ENCODE data around the gene PRELID2. TPM values are rescaled to one million over a fixed set of nuclear protein-coding genes. Genes with fewer than 3 reads are reported as not detected.

PRELID2 gene
- total RNA-seq, 4 donors from 2014 or later: 21.8 to 54.5 (median 34.4) TPM

GRCh38 chr5:145856285-145856818, 21.2 kb upstream of the PRELID2 start:
- Histone ChIP-seq H3K9me3 (no peaks in the 10 kb centered on the region), H3K27ac (peak overlapping the region; percentile 61 to 72), H3K4me3 (peak overlapping the region; percentile 37 to 47), H3K4me1 (no peaks in the 10 kb centered on the region), H3K36me3 (no peaks in the 10 kb centered on the region), H3K27me3 (no peaks in the 10 kb centered on the region)
- DNase-seq: peak; percentile 48 to 54
- intact Hi-C loops (cut with DNase I; ENCODE audit: low total_unique reads): no loop called here
- TF ChIP-seq POLR2A (IDR thresholded peaks at IDR 0.05) (no peak), CTCF (IDR thresholded peaks at IDR 0.05) (no peak)

GRCh38 chr5:145855763-145856267, 20.7 kb upstream of the PRELID2 start:
- Histone ChIP-seq H3K4me1 (no peaks in the 10 kb centered on the region), H3K27ac (peak overlapping the region; percentile 61 to 72)
- intact Hi-C loops (cut with DNase I; ENCODE audit: low total_unique reads): no loop called here

GRCh38 chr5:145854651-145855258, 19.6 kb upstream of the PRELID2 start:
- H3K4me3 ChIP-seq: no peak overlapping the region
- no peaks in the 10 kb centered on the region for H3K9me3 ChIP-seq
- intact Hi-C loops (cut with DNase I; ENCODE audit: low total_unique reads): no loop called here
- no peaks in the 10 kb centered on the region for H3K36me3 ChIP-seq
- DNase-seq: no peak
- TF ChIP-seq CTCF (IDR thresholded peaks at IDR 0.05) (no peak), POLR2A (IDR thresholded peaks at IDR 0.05) (no peak)
- no peaks in the 10 kb centered on the region for H3K27me3 ChIP-seq
- no peaks in the 10 kb centered on the region for H3K4me1 ChIP-seq
- no peak overlapping the region for H3K27ac ChIP-seq

More at GRCh38 chr5:145855763-145856267, 20.7 kb upstream of the PRELID2 start:
- no peak for DNase-seq
- H3K9me3 ChIP-seq: no peaks in the 10 kb centered on the region
- H3K27me3 ChIP-seq: no peaks in the 10 kb centered on the region
- peak overlapping the region in 1 of 2 donors; percentile 37 for H3K4me3 ChIP-seq
- H3K36me3 ChIP-seq: no peaks in the 10 kb centered on the region
- TF ChIP-seq POLR2A (IDR thresholded peaks at IDR 0.05) (no peak), CTCF (IDR thresholded peaks at IDR 0.05) (no peak)

GRCh38 chr5:145853781-145854376, 18.7 kb upstream of the PRELID2 start:
- TF ChIP-seq CTCF (IDR thresholded peaks at IDR 0.05) (no peak), POLR2A (IDR thresholded peaks at IDR 0.05) (no peak)

GRCh38 chr5:145852990-145853389, 17.8 kb upstream of the PRELID2 start:
- no peaks in the 10 kb centered on the region for H3K9me3 ChIP-seq
- H3K27ac ChIP-seq: no peak overlapping the region
- H3K4me1 ChIP-seq: no peaks in the 10 kb centered on the region
- H3K27me3 ChIP-seq: no peaks in the 10 kb centered on the region
- TF ChIP-seq POLR2A (IDR thresholded peaks at IDR 0.05) (no peak), CTCF (IDR thresholded peaks at IDR 0.05) (no peak)
- no peaks in the 10 kb centered on the region for H3K36me3 ChIP-seq
- intact Hi-C loops (cut with DNase I; ENCODE audit: low total_unique reads): no loop called here
- DNase-seq: no peak
- H3K4me3 ChIP-seq: no peak overlapping the region

More at GRCh38 chr5:145853781-145854376, 18.7 kb upstream of the PRELID2 start:
- no peaks in the 10 kb centered on the region for H3K4me1 ChIP-seq
- intact Hi-C loops (cut with DNase I; ENCODE audit: low total_unique reads): no loop called here
- H3K4me3 ChIP-seq: no peak overlapping the region
- no peak overlapping the region for H3K27ac ChIP-seq
- DNase-seq: no peak
- H3K27me3 ChIP-seq: no peaks in the 10 kb centered on the region
- H3K9me3 ChIP-seq: no peaks in the 10 kb centered on the region
- H3K36me3 ChIP-seq: no peaks in the 10 kb centered on the region

Measured in uterus (tissue), 4 donors.